HepG2 (cell line): ENCODE data around the gene XAF1. TPM values are rescaled to one million over a fixed set of nuclear protein-coding genes. Genes with fewer than 3 reads are reported as not detected.

ENCODE experiments used
- KAT7 ChIP-seq: IDR thresholded peaks from 2 replicates; pipeline ENCODE4 v1.6.1; 2018; ENCODE audit warnings: borderline replicate concordance, missing compliant biosample characterization
- MED8 ChIP-seq: sonication (generic); formaldehyde crosslinking; IDR thresholded peaks from 2 replicates; pipeline ENCODE4 v1.8.1; 2023; ENCODE audit warnings: mild to moderate bottlenecking, missing genetic modification reagents; ENCODE audit not compliant: insufficient replicate concordance
- POLR2G ChIP-seq: fragments of 200-400 bp; formaldehyde crosslinking; IDR thresholded peaks from 2 replicates; pipeline ENCODE4 v1.6.1; 2018; ENCODE audit warnings: mild to moderate bottlenecking, low read depth, low read length, moderate library complexity
- SNAPC2 ChIP-seq: sonication (generic); formaldehyde crosslinking; IDR thresholded peaks from 2 replicates; pipeline ENCODE4 v1.8.1; 2022; ENCODE audit warnings: mild to moderate bottlenecking, missing genetic modification reagents
- TAF1 ChIP-seq: sonication (generic); formaldehyde crosslinking; IDR thresholded peaks from 2 replicates; pipeline ENCODE4 v1.4.0; 2020; ENCODE audit warnings: missing genetic modification reagents
- ZFP91 ChIP-seq: sonication (generic); formaldehyde crosslinking; IDR thresholded peaks from 2 replicates; pipeline ENCODE4 v1.9.0; 2022; ENCODE audit warnings: missing genetic modification reagents, mild to moderate bottlenecking, borderline replicate concordance
- ZNF430 ChIP-seq: sonication (generic); formaldehyde crosslinking; IDR thresholded peaks from 2 replicates; pipeline ENCODE4 v1.9.0; 2021; ENCODE audit warnings: mild to moderate bottlenecking, missing genetic modification reagents
- ZNF605 ChIP-seq: sonication (generic); formaldehyde crosslinking; IDR thresholded peaks from 2 replicates; pipeline ENCODE4 v1.8.0; 2022; ENCODE audit warnings: mild to moderate bottlenecking, missing genetic modification reagents
- ZSCAN31 ChIP-seq: sonication (generic); formaldehyde crosslinking; IDR thresholded peaks from 2 replicates; pipeline ENCODE4 v1.5.0; 2020; ENCODE audit warnings: low read depth, mild to moderate bottlenecking, missing genetic modification reagents
- polyA plus RNA-seq, 8 experiments: library from polyadenylated mRNA; depleted of rRNA in 3 of 8; stranded (reverse) in 7 of 8; unstranded in 1 of 8; fragments of >200 nt; fragmentation: Illumina TruSeq in 4 of 8; extraction: Trizol in 4 of 8; gene quantifications; 2 replicates each; pipeline versions ENCODE4 v1.2.1 to v1.2.3, GENCODE V29; 2011 to 2016; ENCODE audit warnings: low read depth in 4 of 8, missing spikeins in 1 of 8, mixed read lengths in 1 of 8; ENCODE audit not compliant: insufficient read depth in 1 of 8
- total RNA-seq, 5 experiments: library from RNA; depleted of rRNA; stranded (reverse); fragments of >200 nt; fragmentation: Illumina TruSeq; extraction: Trizol; gene quantifications; 2 replicates each; pipeline ENCODE4 v1.2.3, GENCODE V29; 2016; ENCODE audit warnings: low read depth in 1 of 5
- TF ChIP-seq, protein P1 (sequence below): sonication (generic); formaldehyde crosslinking; IDR thresholded peaks from 2 replicates; pipeline ENCODE4 v1.4.0; 2020; ENCODE audit warnings: mild to moderate bottlenecking, missing genetic modification reagents
- TF ChIP-seq, protein P2 (sequence below): sonication (generic); formaldehyde crosslinking; IDR thresholded peaks from 2 replicates; pipeline ENCODE4 v1.5.0; 2020; ENCODE audit warnings: mild to moderate bottlenecking, missing genetic modification reagents, moderate library complexity

XAF1 gene
- total and polyA plus RNA-seq, 2 of the 13 experiments (the other 11 are each of a cell fraction or from before 2014, with no cell fraction given): 1.2 to 2.4 TPM

GRCh38 chr17:6755731-6756184 is at the start of gene XAF1 (continued):
- TF ChIP-seq, protein P1, sequence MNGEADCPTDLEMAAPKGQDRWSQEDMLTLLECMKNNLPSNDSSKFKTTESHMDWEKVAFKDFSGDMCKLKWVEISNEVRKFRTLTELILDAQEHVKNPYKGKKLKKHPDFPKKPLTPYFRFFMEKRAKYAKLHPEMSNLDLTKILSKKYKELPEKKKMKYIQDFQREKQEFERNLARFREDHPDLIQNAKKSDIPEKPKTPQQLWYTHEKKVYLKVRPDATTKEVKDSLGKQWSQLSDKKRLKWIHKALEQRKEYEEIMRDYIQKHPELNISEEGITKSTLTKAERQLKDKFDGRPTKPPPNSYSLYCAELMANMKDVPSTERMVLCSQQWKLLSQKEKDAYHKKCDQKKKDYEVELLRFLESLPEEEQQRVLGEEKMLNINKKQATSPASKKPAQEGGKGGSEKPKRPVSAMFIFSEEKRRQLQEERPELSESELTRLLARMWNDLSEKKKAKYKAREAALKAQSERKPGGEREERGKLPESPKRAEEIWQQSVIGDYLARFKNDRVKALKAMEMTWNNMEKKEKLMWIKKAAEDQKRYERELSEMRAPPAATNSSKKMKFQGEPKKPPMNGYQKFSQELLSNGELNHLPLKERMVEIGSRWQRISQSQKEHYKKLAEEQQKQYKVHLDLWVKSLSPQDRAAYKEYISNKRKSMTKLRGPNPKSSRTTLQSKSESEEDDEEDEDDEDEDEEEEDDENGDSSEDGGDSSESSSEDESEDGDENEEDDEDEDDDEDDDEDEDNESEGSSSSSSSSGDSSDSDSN (CRISPR knock-in tag): peak; percentile 30; the same call in 1 of the 2 replicates
- peak; percentile 21; the same call in 1 of the 2 replicates for TF ChIP-seq TAF1 (CRISPR knock-in tag)
- TF ChIP-seq ZNF605 (CRISPR knock-in tag): peak; percentile 59; the same call in 1 of the 2 replicates
- peak; percentile 23; the same call in 1 of the 2 replicates for TF ChIP-seq POLR2G
- TF ChIP-seq, protein P2, sequence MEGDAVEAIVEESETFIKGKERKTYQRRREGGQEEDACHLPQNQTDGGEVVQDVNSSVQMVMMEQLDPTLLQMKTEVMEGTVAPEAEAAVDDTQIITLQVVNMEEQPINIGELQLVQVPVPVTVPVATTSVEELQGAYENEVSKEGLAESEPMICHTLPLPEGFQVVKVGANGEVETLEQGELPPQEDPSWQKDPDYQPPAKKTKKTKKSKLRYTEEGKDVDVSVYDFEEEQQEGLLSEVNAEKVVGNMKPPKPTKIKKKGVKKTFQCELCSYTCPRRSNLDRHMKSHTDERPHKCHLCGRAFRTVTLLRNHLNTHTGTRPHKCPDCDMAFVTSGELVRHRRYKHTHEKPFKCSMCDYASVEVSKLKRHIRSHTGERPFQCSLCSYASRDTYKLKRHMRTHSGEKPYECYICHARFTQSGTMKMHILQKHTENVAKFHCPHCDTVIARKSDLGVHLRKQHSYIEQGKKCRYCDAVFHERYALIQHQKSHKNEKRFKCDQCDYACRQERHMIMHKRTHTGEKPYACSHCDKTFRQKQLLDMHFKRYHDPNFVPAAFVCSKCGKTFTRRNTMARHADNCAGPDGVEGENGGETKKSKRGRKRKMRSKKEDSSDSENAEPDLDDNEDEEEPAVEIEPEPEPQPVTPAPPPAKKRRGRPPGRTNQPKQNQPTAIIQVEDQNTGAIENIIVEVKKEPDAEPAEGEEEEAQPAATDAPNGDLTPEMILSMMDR (CRISPR knock-in tag): peak; percentile 37
- peak; percentile 37; the same call in 1 of the 2 replicates for TF ChIP-seq ZFP91 (CRISPR knock-in tag)
- no peak for TF ChIP-seq ZSCAN31
- peak; percentile 50; the same call in 1 of the 2 replicates for TF ChIP-seq ZNF430 (CRISPR knock-in tag)
- 0 out of 2 replicates have a peak, but pooled peaks have one; percentile 58 for TF ChIP-seq SNAPC2 (CRISPR knock-in tag)
- no peak for TF ChIP-seq MED8 (CRISPR knock-in tag)
- TF ChIP-seq KAT7: no peak
